WI38 (cell line): Measurements from ENCODE around the gene MEGF11.

ENCODE experiments used
- H3K4me3 ChIP-seq: 2 replicates; pipeline ENCODE4 v1.5.1; 2011; ENCODE audit warnings: low read depth, mild to moderate bottlenecking, control low read depth, low read length
- CTCF ChIP-seq: IDR thresholded peaks from 2 replicates; pipeline ENCODE4 v1.5.1; 2012; ENCODE audit warnings: low read depth, mild to moderate bottlenecking, control low read depth, low read length

Gene MEGF11

GRCh38 chr15:66190746-66191145 lies 62.8 kb downstream of the MEGF11 start:
- TF ChIP-seq CTCF, result no peak
- no peak overlapping the region for H3K4me3 ChIP-seq

GRCh38 chr15:66189291-66189690 lies 64.3 kb downstream of the MEGF11 start:
- TF ChIP-seq CTCF, result no peak
- H3K4me3 ChIP-seq, result no peak overlapping the region

GRCh38 chr15:66188464-66188863 lies 65.1 kb downstream of the MEGF11 start:
- no peak overlapping the region for H3K4me3 ChIP-seq
- TF ChIP-seq CTCF, result no peak

GRCh38 chr15:66187271-66187670 lies 66.3 kb downstream of the MEGF11 start:
- H3K4me3 ChIP-seq, result no peak overlapping the region
- no peak for TF ChIP-seq CTCF

GRCh38 chr15:66186049-66186825 lies 67.3 kb downstream of the MEGF11 start:
- no peak for TF ChIP-seq CTCF
- no peak overlapping the region for H3K4me3 ChIP-seq

GRCh38 chr15:66184936-66185790 lies 68.4 kb downstream of the MEGF11 start:
- TF ChIP-seq CTCF, result no peak
- no peak overlapping the region for H3K4me3 ChIP-seq

GRCh38 chr15:66184492-66184891 lies 69.1 kb downstream of the MEGF11 start:
- no peak for TF ChIP-seq CTCF
- no peak overlapping the region for H3K4me3 ChIP-seq
